SU-DHL-6 (cell line): ENCODE results near the gene FGD4.

Experiments
- H2AFZ ChIP-seq: fragments of 200-600 bp; sonication (generic); 2 replicates; pipeline ENCODE4 v1.6.1; 2014; ENCODE audit warnings: low read depth, mild to moderate bottlenecking, moderate library complexity, mixed read lengths, antibody characterized with exemption, low read length; ENCODE audit not compliant: severe bottlenecking
- H3F3A ChIP-seq: fragments of 200-600 bp; shearing (Covaris generic); 2 replicates; pipeline ENCODE4 v1.6.0; 2016; ENCODE audit warnings: antibody characterized with exemption, mild to moderate bottlenecking; ENCODE audit not compliant: insufficient read depth
- H3K27ac ChIP-seq: fragments of 200-600 bp; sonication (generic); 2 replicates; pipeline ENCODE4 v1.5.1; 2016; ENCODE audit warnings: low read depth, mild to moderate bottlenecking, low read length, moderate library complexity, mixed read lengths
- H3K27me3 ChIP-seq: fragments of 200-600 bp; sonication (generic), shearing (Covaris generic); 2 replicates; pipeline ENCODE4 v1.6.0; 2014; ENCODE audit warnings: mild to moderate bottlenecking, low read length
- H3K36me3 ChIP-seq: fragments of 200-600 bp; sonication (generic); 2 replicates; pipeline ENCODE4 v1.6.1; 2014; ENCODE audit warnings: mild to moderate bottlenecking, low read length, mixed read lengths
- H3K4me2 ChIP-seq: fragments of 300-600, 200-600 bp; shearing (Covaris generic), sonication (generic); 2 replicates; pipeline ENCODE4 v1.6.0; 2014; ENCODE audit warnings: low read length, low read depth, mild to moderate bottlenecking; ENCODE audit not compliant: poor library complexity, severe bottlenecking
- H3K4me3 ChIP-seq: fragments of 200-600 bp; sonication (generic); 2 replicates; pipeline ENCODE4 v1.5.1; 2014; ENCODE audit warnings: antibody characterized with exemption, low read length, mild to moderate bottlenecking, mixed read lengths; ENCODE audit not compliant: insufficient read depth, poor library complexity, severe bottlenecking
- H3K79me2 ChIP-seq: fragments of 200-600 bp; sonication (generic); 2 replicates; pipeline ENCODE4 v1.6.1; 2014; ENCODE audit warnings: mild to moderate bottlenecking, low read length, moderate library complexity; ENCODE audit not compliant: insufficient read depth
- H3K9ac ChIP-seq: fragments of 200-600 bp; sonication (generic); 2 replicates; pipeline ENCODE4 v1.7.0; 2014; ENCODE audit warnings: mild to moderate bottlenecking, low read length
- H3K9me2 ChIP-seq: fragments of 200-600 bp; sonication (generic); replicated peaks from 2 replicates; pipeline ENCODE4 v1.6.1; 2014; ENCODE audit warnings: low read length; ENCODE audit not compliant: insufficient read depth
- H3K9me3 ChIP-seq: fragments of 200-600 bp; sonication (generic); 2 replicates; pipeline ENCODE4 v1.6.1; 2014; ENCODE audit warnings: low read length, mixed read lengths; ENCODE audit not compliant: insufficient read depth
- H4K20me1 ChIP-seq: fragments of 200-600 bp; sonication (generic); 2 replicates; pipeline ENCODE4 v1.6.1; 2014; ENCODE audit warnings: low read depth, mild to moderate bottlenecking, antibody characterized with exemption, low read length, moderate library complexity, mixed read lengths
- CTCF ChIP-seq: fragments of 200-600 bp; sonication (generic); IDR thresholded peaks from one replicate; pipeline ENCODE4 v1.5.1; 2017; ENCODE audit warnings: antibody characterized with exemption, mild to moderate bottlenecking, low read length, moderate library complexity; ENCODE audit not compliant: insufficient read depth, poor library complexity, severe bottlenecking
- EZH2phosphoT487 ChIP-seq: fragments of 200-600 bp; sonication (generic), shearing (Covaris generic); conservative IDR thresholded peaks from 2 replicates; pipeline ENCODE4 v1.6.1; 2018; ENCODE audit warnings: mild to moderate bottlenecking, antibody characterized with exemption, low read length, moderate library complexity, mixed read lengths

Gene FGD4

GRCh38 chr12:32418903-32419519 is 19.7 kb downstream of the FGD4 start:
- Histone ChIP-seq H3K27me3 (no peaks in the 10 kb centered on the region), H3K9me3 (no peaks in the 10 kb centered on the region), H3F3A (no peaks in the 10 kb centered on the region), H4K20me1 (no peaks in the 10 kb centered on the region), H3K36me3 (no peaks in the 10 kb centered on the region), H3K79me2 (no peaks in the 10 kb centered on the region), H3K27ac (no peak overlapping the region), H3K4me2 (no peak overlapping the region), H3K4me3 (no peak overlapping the region), H2AFZ (no peak overlapping the region), H3K9ac (no peak overlapping the region), H3K9me2 (no peaks in the 10 kb centered on the region)
- TF ChIP-seq CTCF, result no peak
- no peak for TF ChIP-seq EZH2phosphoT487

GRCh38 chr12:32419520-32419960 is 20.2 kb downstream of the FGD4 start:
- no peak overlapping the region for H3K4me2 ChIP-seq
- H3K27me3 ChIP-seq, result no peaks in the 10 kb centered on the region
- no peak overlapping the region for H3K27ac ChIP-seq
- TF ChIP-seq CTCF (no peak), EZH2phosphoT487 (no peak)
- H3K79me2 ChIP-seq, result no peaks in the 10 kb centered on the region
- H3K4me3 ChIP-seq, result no peak overlapping the region
- no peaks in the 10 kb centered on the region for H3K9me3 ChIP-seq
- H3K36me3 ChIP-seq, result no peaks in the 10 kb centered on the region
- H4K20me1 ChIP-seq, result no peaks in the 10 kb centered on the region
- no peaks in the 10 kb centered on the region for H3F3A ChIP-seq
- no peak overlapping the region for H3K9ac ChIP-seq
- no peak overlapping the region for H2AFZ ChIP-seq
- no peaks in the 10 kb centered on the region for H3K9me2 ChIP-seq

- H3K79me2 ChIP-seq, result no peaks in the 10 kb centered on the region
- no peaks in the 10 kb centered on the region for H3K9me2 ChIP-seq
- no peaks in the 10 kb centered on the region for H3K36me3 ChIP-seq
- no peak overlapping the region for H3K4me2 ChIP-seq
- no peaks in the 10 kb centered on the region for H3F3A ChIP-seq
- H3K9me3 ChIP-seq, result no peaks in the 10 kb centered on the region
- H3K9ac ChIP-seq, result no peak overlapping the region
- H3K4me3 ChIP-seq, result no peak overlapping the region
- H3K27ac ChIP-seq, result no peak overlapping the region
- H4K20me1 ChIP-seq, result no peaks in the 10 kb centered on the region
- no peak overlapping the region for H2AFZ ChIP-seq
- no peaks in the 10 kb centered on the region for H3K27me3 ChIP-seq
- TF ChIP-seq CTCF (no peak), EZH2phosphoT487 (no peak)
Measured at GRCh38 chr12:32420356-32420755, 21.0 kb downstream of the FGD4 start.
